HEK293 (cell line): Measurements from ENCODE around the gene PDZRN4.

Experiments used
- CTCF ChIA-PET: fragments of 350-600 bp; formaldehyde crosslinking; extraction: SDS; loops from one replicate; lab custom pipeline; 2021; ENCODE audit warnings: antibody characterized with exemption; lab: Yijun Ruan, JAX
- POLR2A ChIA-PET: fragments of 300-600 bp; formaldehyde crosslinking; extraction: SDS; loops from one replicate; lab custom pipeline; 2020; ENCODE audit warnings: antibody characterized with exemption, inconsistent platforms; lab: Yijun Ruan, JAX
- H3K27ac ChIP-seq: fragments of 200-500 bp; sonication (Bioruptor generic); 2 replicates; pipeline ENCODE4 v1.5.1; 2014; ENCODE audit warnings: low read depth, low read length, control low read depth, inconsistent platforms; ENCODE audit errors: extremely low read depth
- H3K36me3 ChIP-seq, 2 experiments: fragments of 200-500 bp in 1 of 2; sonication (Bioruptor generic) in 1 of 2; 1 replicate in 1 of 2; 2 replicates in 1 of 2; pipeline ENCODE4 v1.5.1; 2014 to 2017; ENCODE audit warnings: inconsistent platforms in 2 of 2, low read length in 2 of 2; ENCODE audit not compliant: control insufficient read depth in 2 of 2, insufficient read depth in 1 of 2
- H3K4me1 ChIP-seq: fragments of 200-500 bp; sonication (Bioruptor generic); 2 replicates; pipeline ENCODE4 v1.5.1; 2014; ENCODE audit warnings: mild to moderate bottlenecking, low read length, inconsistent platforms; ENCODE audit not compliant: control insufficient read depth, insufficient read depth
- H3K4me3 ChIP-seq: 2 replicates; pipeline ENCODE4 v1.5.1; 2011; ENCODE audit warnings: low read depth, mild to moderate bottlenecking, control low read depth, low read length, moderate library complexity
- H3K9me3 ChIP-seq: fragments of 200-500 bp; sonication (Bioruptor generic); 2 replicates; pipeline ENCODE4 v1.5.1; 2014; ENCODE audit warnings: low read depth, low read length, inconsistent platforms; ENCODE audit not compliant: control insufficient read depth, insufficient read depth
- GLIS2 ChIP-seq: fragments of 450-650 bp; formaldehyde crosslinking; IDR thresholded peaks from 2 replicates; pipeline ENCODE4 v1.5.1; 2016; ENCODE audit warnings: missing biosample characterization, missing genetic modification characterization
- KLF1 ChIP-seq: fragments of 450-650 bp; formaldehyde crosslinking; IDR thresholded peaks from 2 replicates; pipeline ENCODE4 v1.5.1; 2016; ENCODE audit warnings: missing biosample characterization, missing genetic modification characterization
- KLF7 ChIP-seq: fragments of 450-650 bp; formaldehyde crosslinking; IDR thresholded peaks from 2 replicates; pipeline ENCODE4 v1.5.1; 2016; ENCODE audit warnings: missing biosample characterization, missing genetic modification characterization, borderline replicate concordance
- REST ChIP-seq: fragments of 450-650 bp; formaldehyde crosslinking; IDR thresholded peaks from 2 replicates; pipeline ENCODE4 v1.5.1; 2016; ENCODE audit warnings: missing biosample characterization, missing genetic modification characterization
- YY2 ChIP-seq: fragments of 450-650 bp; formaldehyde crosslinking; IDR thresholded peaks from 2 replicates; pipeline ENCODE4 v1.5.1; 2016; ENCODE audit warnings: missing biosample characterization, missing genetic modification characterization
- ZBTB48 ChIP-seq: fragments of 450-650 bp; formaldehyde crosslinking; IDR thresholded peaks from 2 replicates; pipeline ENCODE4 v1.5.1; 2016; ENCODE audit warnings: missing biosample characterization, missing genetic modification characterization
- ZNF133 ChIP-seq: fragments of 450-650 bp; formaldehyde crosslinking; IDR thresholded peaks from 2 replicates; pipeline ENCODE4 v1.5.1; 2016; ENCODE audit warnings: missing biosample characterization, missing genetic modification characterization
- ZNF18 ChIP-seq: fragments of 450-650 bp; formaldehyde crosslinking; IDR thresholded peaks from 2 replicates; pipeline ENCODE4 v1.5.1; 2016; ENCODE audit warnings: missing biosample characterization, missing genetic modification characterization
- ZNF221 ChIP-seq: fragments of 450-650 bp; formaldehyde crosslinking; IDR thresholded peaks from 2 replicates; pipeline ENCODE4 v1.5.1; 2017; ENCODE audit warnings: missing biosample characterization, missing genetic modification characterization, borderline replicate concordance
- ZNF23 ChIP-seq: fragments of 450-650 bp; formaldehyde crosslinking; IDR thresholded peaks from 2 replicates; pipeline ENCODE4 v1.5.1; 2016; ENCODE audit warnings: missing biosample characterization, missing genetic modification characterization, borderline replicate concordance
- ZNF341 ChIP-seq: fragments of 450-650 bp; formaldehyde crosslinking; IDR thresholded peaks from 2 replicates; pipeline ENCODE4; 2016; ENCODE audit warnings: low read depth, missing biosample characterization, missing genetic modification characterization
- ZNF423 ChIP-seq: fragments of 450-650 bp; formaldehyde crosslinking; IDR thresholded peaks from 2 replicates; pipeline ENCODE4 v1.5.1; 2016; ENCODE audit warnings: missing biosample characterization, missing genetic modification characterization
- ZNF473 ChIP-seq: fragments of 450-650 bp; formaldehyde crosslinking; IDR thresholded peaks from 2 replicates; pipeline ENCODE4 v1.5.1; 2017; ENCODE audit warnings: missing biosample characterization, missing genetic modification characterization
- ZNF596 ChIP-seq: fragments of 450-650 bp; IDR thresholded peaks from 2 replicates; pipeline ENCODE4 v1.5.0; 2018; ENCODE audit warnings: missing biosample characterization, mild to moderate bottlenecking, missing genetic modification characterization, moderate library complexity
- ZNF600 ChIP-seq: fragments of 450-650 bp; formaldehyde crosslinking; IDR thresholded peaks from 2 replicates; pipeline ENCODE4 v1.5.1; 2016; ENCODE audit warnings: missing biosample characterization, missing genetic modification characterization
- ZNF624 ChIP-seq: fragments of 450-650 bp; formaldehyde crosslinking; IDR thresholded peaks from 2 replicates; pipeline ENCODE4 v1.5.1; 2017; ENCODE audit warnings: missing biosample characterization, missing genetic modification characterization
- ZNF791 ChIP-seq: fragments of 450-650 bp; formaldehyde crosslinking; IDR thresholded peaks from 2 replicates; pipeline ENCODE4 v1.5.1; 2016; ENCODE audit warnings: missing biosample characterization, missing genetic modification characterization
- ZNF843 ChIP-seq: fragments of 450-650 bp; formaldehyde crosslinking; IDR thresholded peaks from 2 replicates; pipeline ENCODE4 v1.5.1; 2016; ENCODE audit warnings: missing biosample characterization, missing genetic modification characterization
- TF ChIP-seq, protein P1 (sequence below): fragments of 450-650 bp; formaldehyde crosslinking; IDR thresholded peaks from 2 replicates; pipeline ENCODE4 v1.5.1; 2016; ENCODE audit warnings: missing biosample characterization, missing genetic modification characterization

The PDZRN4 gene

DNA sequence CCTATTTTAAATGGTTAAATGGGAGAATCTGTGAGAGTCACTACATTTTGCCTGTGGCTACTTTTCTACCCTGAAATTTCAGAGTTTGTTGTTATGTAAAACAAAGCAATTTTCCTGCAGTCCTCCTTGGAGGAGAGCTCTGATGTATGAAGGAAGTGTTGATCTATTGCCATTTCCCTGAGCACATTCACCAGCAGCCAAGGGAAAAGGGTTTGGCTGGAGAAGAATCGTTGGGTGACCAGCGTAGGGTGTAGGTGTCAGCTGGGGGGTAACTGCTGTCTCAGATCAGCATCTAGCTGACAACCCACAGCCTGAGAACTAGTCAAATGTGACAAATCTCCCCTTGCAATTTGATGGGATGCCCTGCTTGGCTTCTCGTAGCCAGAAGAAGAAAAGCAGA lies 230.5 kb downstream of the PDZRN4 start:
- POLR2A ChIA-PET: no interaction called here
- Histone ChIP-seq H3K9me3 (no peaks in the 10 kb centered on the region), H3K36me3 (no peaks in the 10 kb centered on the region), H3K27ac (no peak overlapping the region), H3K4me3 (no peak overlapping the region), H3K4me1 (no peaks in the 10 kb centered on the region)
- TF ChIP-seq ZNF596 (tag by site-specific recombination): no peak
- CTCF ChIA-PET: interaction anchor here (0.9 kb wide), 2 partner anchors 32 to 141 kb away, joined by 3 to 5 read pairs; no protein-coding TSS in a partner anchor

DNA sequence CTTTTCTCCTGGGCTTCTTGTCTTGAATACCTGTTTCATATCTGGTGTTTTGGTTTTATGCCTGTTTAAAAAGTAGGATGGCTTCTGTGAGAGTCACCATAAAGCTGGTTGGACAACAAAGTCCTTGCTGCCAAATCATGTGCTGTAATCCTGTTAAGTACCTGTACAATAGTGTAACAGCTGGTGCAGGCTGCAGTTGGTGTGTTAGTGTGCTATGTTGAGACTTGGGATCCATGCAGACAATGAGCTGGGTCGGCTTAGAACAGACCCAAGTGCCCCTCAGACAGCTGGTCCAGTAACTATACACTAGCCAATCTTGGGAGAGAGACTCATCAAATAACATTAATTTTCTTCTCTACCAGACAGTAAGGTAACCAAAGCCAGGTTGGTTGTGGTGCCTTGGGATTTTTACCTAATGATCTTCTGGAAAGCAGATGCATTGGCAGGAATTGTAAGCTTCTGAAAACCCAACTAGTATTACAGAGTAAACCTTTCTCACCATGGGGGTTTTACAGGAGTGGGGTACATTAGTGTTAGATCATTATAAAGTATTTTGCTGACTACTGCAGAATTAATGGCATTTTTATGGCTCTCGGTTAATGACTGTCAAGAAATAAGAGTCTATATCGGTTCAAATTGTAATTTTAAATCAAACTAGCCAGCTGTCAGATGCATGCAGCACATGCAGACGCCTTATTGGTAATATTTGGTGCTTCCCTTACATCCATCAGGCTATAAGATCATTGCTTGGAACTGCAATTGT lies 231.2 kb downstream of the PDZRN4 start:
- Histone ChIP-seq H3K9me3 (no peaks in the 10 kb centered on the region), H3K4me1 (no peaks in the 10 kb centered on the region), H3K27ac (no peak overlapping the region), H3K36me3 (no peaks in the 10 kb centered on the region), H3K4me3 (no peak overlapping the region)
- ChIA-PET CTCF (interaction anchor here (0.7 to 0.9 kb wide), 3 partner anchors 31 to 573 kb away, joined by 3 to 5 read pairs (median 4); no protein-coding TSS in a partner anchor), POLR2A (no interaction called here)
- TF ChIP-seq KLF1 (tag by site-specific recombination) (no peak), YY2 (tag by site-specific recombination) (no peak), ZNF791 (tag by site-specific recombination) (no peak), ZNF843 (tag by site-specific recombination) (no peak), ZBTB48 (tag by site-specific recombination) (no peak), ZNF221 (tag by site-specific recombination) (no peak), KLF7 (tag by site-specific recombination) (no peak), ZNF423 (tag by site-specific recombination) (no peak), GLIS2 (tag by site-specific recombination) (no peak), REST (tag by site-specific recombination) (no peak), ZNF133 (tag by site-specific recombination) (no peak), ZNF473 (no peak), ZNF23 (tag by site-specific recombination) (no peak), ZNF600 (tag by site-specific recombination) (no peak), ZNF341 (tag by site-specific recombination) (no peak)
- TF ChIP-seq, protein P1, sequence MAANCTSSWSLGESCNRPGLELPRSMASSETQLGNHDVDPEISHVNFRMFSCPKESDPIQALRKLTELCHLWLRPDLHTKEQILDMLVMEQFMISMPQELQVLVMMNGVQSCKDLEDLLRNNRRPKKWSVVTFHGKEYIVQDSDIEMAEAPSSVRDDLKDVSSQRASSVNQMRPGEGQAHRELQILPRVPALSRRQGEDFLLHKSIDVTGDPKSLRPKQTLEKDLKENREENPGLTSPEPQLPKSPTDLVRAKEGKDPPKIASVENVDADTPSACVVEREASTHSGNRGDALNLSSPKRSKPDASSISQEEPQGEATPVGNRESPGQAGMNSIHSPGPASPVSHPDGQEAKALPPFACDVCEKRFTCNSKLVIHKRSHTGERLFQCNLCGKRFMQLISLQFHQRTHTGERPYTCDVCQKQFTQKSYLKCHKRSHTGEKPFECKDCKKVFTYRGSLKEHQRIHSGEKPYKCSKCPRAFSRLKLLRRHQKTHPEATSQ: no peak

GRCh38 chr12:41424651-41425050 lies 236.5 kb downstream of the PDZRN4 start:
- TF ChIP-seq ZNF18 (no peak), ZNF624 (tag by site-specific recombination) (no peak)
- Histone ChIP-seq H3K4me1 (no peaks in the 10 kb centered on the region), H3K36me3 (no peaks in the 10 kb centered on the region), H3K9me3 (no peaks in the 10 kb centered on the region), H3K4me3 (no peak overlapping the region), H3K27ac (no peak overlapping the region)
- POLR2A ChIA-PET: no interaction called here
- CTCF ChIA-PET: interaction anchor here (0.8 kb wide), 1 partner anchor 148 kb away, joined by 3 read pairs; no protein-coding TSS in a partner anchor
